ENCODE measurements around the gene FAM32A.

Gene FAM32A

GRCh38 chr19:16225279-16226183, 40.3 kb downstream of the FAM32A start:
- no peak for DNase-seq (ENCODE audit: low read depth)

GRCh38 chr19:16226184-16226591, 41.0 kb downstream of the FAM32A start:
- no peak for DNase-seq (ENCODE audit: low read depth)

GRCh38 chr19:16226878-16227836, 41.9 kb downstream of the FAM32A start:
- no peak for DNase-seq (ENCODE audit: low read depth)

GRCh38 chr19:16227837-16228636, 42.8 kb downstream of the FAM32A start:
- no peak for DNase-seq (ENCODE audit: low read depth)

GRCh38 chr19:16228637-16229321, 43.6 kb downstream of the FAM32A start:
- no peak for DNase-seq (ENCODE audit: low read depth)

- no peak for DNase-seq (ENCODE audit: low read depth)
Measured at GRCh38 chr19:16229322-16229641, 44.1 kb downstream of the FAM32A start.

GRCh38 chr19:16232127-16232526, 46.9 kb downstream of the FAM32A start:
- no peak for DNase-seq (ENCODE audit: low read depth)

GRCh38 chr19:16232568-16232967, 47.4 kb downstream of the FAM32A start:
- DNase-seq (ENCODE audit: low read depth), result no peak

GRCh38 chr19:16233081-16233776, 48.0 kb downstream of the FAM32A start:
- no peak for DNase-seq (ENCODE audit: low read depth)

GRCh38 chr19:16233836-16234551, 48.8 kb downstream of the FAM32A start:
- DNase-seq (ENCODE audit: low read depth), result no peak

- DNase-seq (ENCODE audit: low read depth), result no peak
Measured at GRCh38 chr19:16234552-16235445, 49.6 kb downstream of the FAM32A start.

GRCh38 chr19:16235811-16236652, 50.8 kb downstream of the FAM32A start:
- no peak for DNase-seq (ENCODE audit: low read depth)

All from activated T-helper 1 cell treated with Interleukin-2 at 50 U/mL for 16 hours (primary cell).